ENCODE results near the gene DLGAP1. TPM values are rescaled to one million over a fixed set of nuclear protein-coding genes. Genes with fewer than 3 reads are reported as not detected.

The DLGAP1 gene
- total RNA-seq, 1 experiment from 2014 or later = 0.39 TPM

- TF ChIP-seq RAD21 (IDR thresholded peaks at IDR 0.05; ENCODE audit: low read depth) = no peak
- Histone ChIP-seq H3K9ac (ENCODE audit: low read length) (no peak overlapping the region), H4K20me1 (ENCODE audit: insufficient read depth) (no peaks in the 10 kb centered on the region), H2AFZ (ENCODE audit: low read depth, low read length, poor library complexity, severe bottlenecking) (no peak overlapping the region), H3K9me3 (ENCODE audit: control insufficient read depth in 1 of 2, insufficient read depth in 1 of 2, low read depth in 1 of 2, low read length in 2 of 2) (no peaks in the 10 kb centered on the region), H3K9me2 (ENCODE audit: insufficient read depth) (no peaks in the 10 kb centered on the region), H3K27ac (ENCODE audit: low read depth, low read length) (no peak overlapping the region), H3K4me1 (ENCODE audit: control insufficient read depth in 1 of 2, insufficient read depth in 2 of 2, low read length in 2 of 2) (peaks cover 3 to 4% of the 10 kb centered on the region in 2 experiments; a peak in 2 of 4 replicates), H3K4me3 (replicated peaks in 1 of 2; ENCODE audit: low read depth in 1 of 2, low read length in 2 of 2) (no peak overlapping the region), H3K4me2 (ENCODE audit: low read length) (no peak overlapping the region), H3K27me3 (ENCODE audit: insufficient read depth, low read length) (no peaks in the 10 kb centered on the region), H3K36me3 (ENCODE audit: control insufficient read depth in 1 of 2, insufficient read depth in 2 of 2, low read length in 2 of 2) (no peaks in the 10 kb centered on the region), H3K79me2 (ENCODE audit: insufficient read depth, low read length) (no peaks in the 10 kb centered on the region)
- DNase-seq (ENCODE audit: low read depth, low spot score) = no peak
- intact Hi-C loops (cut with micrococcal nuclease) = no loop called here
- RAD21 ChIA-PET (ENCODE audit: low non-redundant PET in 1 of 2, low total read pairs in 2 of 2, uncharacterized antibody in 2 of 2, unreplicated experiment in 2 of 2) = no interaction called here
- BruUV-seq (replicated peaks) = no TSS peak
- CTCF ChIA-PET = interaction anchor here (1.0 to 1.3 kb wide), 2 partner anchors 13 to 55 kb away, joined by 3 read pairs; no protein-coding TSS in a partner anchor
- ATAC-seq = no peak
- POLR2A ChIA-PET = no interaction called here
These were observed 738.9 kb downstream of the DLGAP1 start for GRCh38 chr18:3716116-3716660.

GRCh38 chr18:3715231-3716080, 739.7 kb downstream of the DLGAP1 start:
- Histone ChIP-seq H3K9me3 (ENCODE audit: control insufficient read depth in 1 of 2, insufficient read depth in 1 of 2, low read depth in 1 of 2, low read length in 2 of 2) (no peaks in the 10 kb centered on the region), H3K4me3 (replicated peaks in 1 of 2; ENCODE audit: low read depth in 1 of 2, low read length in 2 of 2) (no peak overlapping the region), H3K9ac (ENCODE audit: low read length) (no peak overlapping the region), H4K20me1 (ENCODE audit: insufficient read depth) (no peaks in the 10 kb centered on the region), H3K27ac (ENCODE audit: low read depth, low read length) (no peak overlapping the region), H3K4me2 (ENCODE audit: low read length) (no peak overlapping the region), H3K36me3 (ENCODE audit: control insufficient read depth in 1 of 2, insufficient read depth in 2 of 2, low read length in 2 of 2) (no peaks in the 10 kb centered on the region), H3K79me2 (ENCODE audit: insufficient read depth, low read length) (no peaks in the 10 kb centered on the region), H3K27me3 (ENCODE audit: insufficient read depth, low read length) (no peaks in the 10 kb centered on the region), H3K4me1 (ENCODE audit: control insufficient read depth in 1 of 2, insufficient read depth in 2 of 2, low read length in 2 of 2) (peaks cover 4 to 6% of the 10 kb centered on the region in 2 experiments; a peak in 2 of 4 replicates), H3K9me2 (ENCODE audit: insufficient read depth) (no peaks in the 10 kb centered on the region), H2AFZ (ENCODE audit: low read depth, low read length, poor library complexity, severe bottlenecking) (no peak overlapping the region)
- POLR2A ChIA-PET = no interaction called here
- no peak for TF ChIP-seq EZH2phosphoT487 (IDR thresholded peaks at IDR 0.05; ENCODE audit: borderline replicate concordance)
- BruUV-seq (replicated peaks) = no TSS peak
- DNase-seq (ENCODE audit: low read depth, low spot score) = no peak
- RAD21 ChIA-PET (ENCODE audit: low non-redundant PET in 1 of 2, low total read pairs in 2 of 2, uncharacterized antibody in 2 of 2, unreplicated experiment in 2 of 2) = no interaction called here
- intact Hi-C loops (cut with micrococcal nuclease) = no loop called here
- ATAC-seq = no peak
- CTCF ChIA-PET = interaction anchor here (1.0 to 1.3 kb wide), 2 partner anchors 12 to 55 kb away, joined by 3 read pairs; no protein-coding TSS in a partner anchor

All from HCT116 (cell line).